GM23248 (cell line): ENCODE results near the gene SYNE1.

Experiments
- EZH2 ChIP-seq: fragments of 200-600 bp; sonication (generic); IDR thresholded peaks from 2 replicates; pipeline ENCODE4 v1.6.1; 2018; ENCODE audit warnings: antibody characterized with exemption, mild to moderate bottlenecking; ENCODE audit not compliant: insufficient read depth, poor library complexity, severe bottlenecking
- EZH2phosphoT487 ChIP-seq: fragments of 200-600 bp; sonication (generic); IDR thresholded peaks from 2 replicates; pipeline ENCODE4 v1.6.1; 2018; ENCODE audit warnings: antibody characterized with exemption, moderate library complexity, mild to moderate bottlenecking, low read depth; ENCODE audit not compliant: insufficient read depth

- no peak for TF ChIP-seq EZH2
- TF ChIP-seq EZH2phosphoT487: no peak
Measured at GRCh38 chr6:152351742-152352141, 285.4 kb downstream of the SYNE1 start.
